Body of pancreas (tissue), 4 donors: ENCODE results near the gene SPSB2. TPM values are rescaled to one million over a fixed set of nuclear protein-coding genes. Genes with fewer than 3 reads are reported as not detected.

Source experiments
- ATAC-seq: fragments of 150-250 bp; one replicate; pipeline ENCODE4 v1.9.1; 2016
- DNase-seq, 4 donors: peaks; one replicate each; pipeline ENCODE4 v3.0.0-alpha.2; 2019
- H3K27ac ChIP-seq, 4 donors: fragments of 200-600 bp; sonication (generic); 1 replicate in 3 of 4; 2 replicates in 1 of 4; pipeline versions ENCODE4 v1.5.1 to v1.6.1; 2016 to 2019; ENCODE audit warnings: mild to moderate bottlenecking in 1 of 4, mixed read lengths in 1 of 4, moderate library complexity in 1 of 4
- H3K27me3 ChIP-seq, 2 donors: fragments of 200-600 bp; sonication (generic); one replicate each; pipeline ENCODE4 v1.6.0; 2016; ENCODE audit warnings: mild to moderate bottlenecking in 1 of 2
- H3K36me3 ChIP-seq, 2 donors: fragments of 200-600 bp; sonication (generic); replicated peaks in 1 of 2; 2 replicates each; pipeline ENCODE4 v1.5.1; 2016; ENCODE audit warnings: low read depth in 2 of 2; ENCODE audit not compliant: insufficient read depth in 1 of 2
- H3K4me1 ChIP-seq: fragments of 200-600 bp; sonication (generic); one replicate; pipeline ENCODE4 v1.6.0; 2016
- H3K4me3 ChIP-seq, 2 donors: fragments of 200-600 bp; sonication (generic); 1 replicate in 1 of 2; 2 replicates in 1 of 2; pipeline ENCODE4 v1.5.1; 2016 to 2019
- H3K9me3 ChIP-seq, 3 donors: fragments of 200-600 bp; sonication (generic); 1 replicate in 2 of 3; 2 replicates in 1 of 3; pipeline ENCODE4 v1.5.1; 2016
- POLR2A ChIP-seq, 3 donors: fragments of 450-650 bp; IDR thresholded peaks; one replicate each; pipeline ENCODE4 v1.6.1; 2016; ENCODE audit warnings: antibody characterized with exemption in 3 of 3, mild to moderate bottlenecking in 2 of 3
- WGBS, 2 donors: methylation state at CpG; one replicate each; pipeline ENCODE4 v1.1.5; 2017; 5-methylcytosine and 5-hydroxymethylcytosine counted together
- intact Hi-C: fragments of 100-400 bp; cut with DNase I; formaldehyde crosslinking; loops from one replicate; pipeline ENCODE4 v1.15.1; 2023
- total RNA-seq, 2 donors: library from RNA; depleted of rRNA; stranded (reverse); fragments of >200 nt; gene quantifications; one replicate each; pipeline ENCODE4 v1.1.0, GENCODE V29; 2016
- TF ChIP-seq, protein P1 (sequence below), 7 experiments: fragments of 450-650 bp in 4 of 7; fragments of 200-600 bp in 3 of 7; sonication (generic) in 3 of 7; IDR thresholded peaks; one replicate each; pipeline ENCODE4 v1.5.1; 2016 to 2019; ENCODE audit warnings: antibody characterized with exemption in 7 of 7

Gene SPSB2
- total RNA-seq, 2 donors from 2014 or later, result 2.6 to 11.9 TPM

DNA sequence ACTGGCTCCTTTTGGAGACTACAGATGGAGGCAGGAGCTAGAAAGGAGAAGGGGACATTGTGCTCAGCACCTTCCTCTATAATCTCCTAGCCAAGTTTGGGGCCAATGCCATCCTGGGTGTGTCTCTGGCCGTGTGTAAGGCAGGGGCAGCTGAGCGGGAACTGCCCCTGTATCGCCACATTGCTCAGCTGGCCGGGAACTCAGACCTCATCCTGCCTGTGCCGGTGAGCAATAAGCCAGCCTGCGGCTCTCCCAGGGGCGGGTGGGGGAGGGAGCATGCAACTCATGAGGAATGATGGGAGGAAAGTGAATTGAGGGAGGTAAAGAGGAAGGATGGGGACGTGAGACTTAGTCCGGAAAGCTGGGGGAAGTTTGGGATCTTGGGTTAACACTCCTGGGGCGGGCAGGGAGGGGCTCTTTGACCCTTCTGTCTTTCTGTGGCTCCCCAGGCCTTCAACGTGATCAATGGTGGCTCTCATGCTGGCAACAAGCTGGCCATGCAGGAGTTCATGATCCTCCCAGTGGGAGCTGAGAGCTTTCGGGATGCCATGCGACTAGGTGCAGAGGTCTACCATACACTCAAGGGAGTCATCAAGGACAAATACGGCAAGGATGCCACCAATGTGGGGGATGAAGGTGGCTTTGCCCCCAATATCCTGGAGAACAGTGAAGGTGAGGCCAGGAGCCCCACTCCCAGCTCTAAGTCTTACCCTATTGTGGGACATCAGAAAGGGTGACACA is 44.6 kb upstream of the SPSB2 start:
- H3K27ac ChIP-seq, result no peak overlapping the region
- no peaks in the 10 kb centered on the region for H3K36me3 ChIP-seq
- ATAC-seq, result no peak
- TF ChIP-seq POLR2A (IDR thresholded peaks at IDR 0.05), result no peak
- TF ChIP-seq, protein P1, sequence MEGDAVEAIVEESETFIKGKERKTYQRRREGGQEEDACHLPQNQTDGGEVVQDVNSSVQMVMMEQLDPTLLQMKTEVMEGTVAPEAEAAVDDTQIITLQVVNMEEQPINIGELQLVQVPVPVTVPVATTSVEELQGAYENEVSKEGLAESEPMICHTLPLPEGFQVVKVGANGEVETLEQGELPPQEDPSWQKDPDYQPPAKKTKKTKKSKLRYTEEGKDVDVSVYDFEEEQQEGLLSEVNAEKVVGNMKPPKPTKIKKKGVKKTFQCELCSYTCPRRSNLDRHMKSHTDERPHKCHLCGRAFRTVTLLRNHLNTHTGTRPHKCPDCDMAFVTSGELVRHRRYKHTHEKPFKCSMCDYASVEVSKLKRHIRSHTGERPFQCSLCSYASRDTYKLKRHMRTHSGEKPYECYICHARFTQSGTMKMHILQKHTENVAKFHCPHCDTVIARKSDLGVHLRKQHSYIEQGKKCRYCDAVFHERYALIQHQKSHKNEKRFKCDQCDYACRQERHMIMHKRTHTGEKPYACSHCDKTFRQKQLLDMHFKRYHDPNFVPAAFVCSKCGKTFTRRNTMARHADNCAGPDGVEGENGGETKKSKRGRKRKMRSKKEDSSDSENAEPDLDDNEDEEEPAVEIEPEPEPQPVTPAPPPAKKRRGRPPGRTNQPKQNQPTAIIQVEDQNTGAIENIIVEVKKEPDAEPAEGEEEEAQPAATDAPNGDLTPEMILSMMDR (IDR thresholded peaks at IDR 0.05), result no peak
- intact Hi-C loops, result no loop called here
- H3K4me1 ChIP-seq, result peaks cover 17% of the 10 kb centered on the region
- peaks cover 0 to 15% of the 10 kb centered on the region in 2 donors for H3K27me3 ChIP-seq
- no peak for DNase-seq
- 73 to 74% methylated on average over 10 to 13 of the region's 14 CpGs for WGBS, 2 donors
- no peaks in the 10 kb centered on the region for H3K9me3 ChIP-seq
- H3K4me3 ChIP-seq, result no peak overlapping the region

DNA sequence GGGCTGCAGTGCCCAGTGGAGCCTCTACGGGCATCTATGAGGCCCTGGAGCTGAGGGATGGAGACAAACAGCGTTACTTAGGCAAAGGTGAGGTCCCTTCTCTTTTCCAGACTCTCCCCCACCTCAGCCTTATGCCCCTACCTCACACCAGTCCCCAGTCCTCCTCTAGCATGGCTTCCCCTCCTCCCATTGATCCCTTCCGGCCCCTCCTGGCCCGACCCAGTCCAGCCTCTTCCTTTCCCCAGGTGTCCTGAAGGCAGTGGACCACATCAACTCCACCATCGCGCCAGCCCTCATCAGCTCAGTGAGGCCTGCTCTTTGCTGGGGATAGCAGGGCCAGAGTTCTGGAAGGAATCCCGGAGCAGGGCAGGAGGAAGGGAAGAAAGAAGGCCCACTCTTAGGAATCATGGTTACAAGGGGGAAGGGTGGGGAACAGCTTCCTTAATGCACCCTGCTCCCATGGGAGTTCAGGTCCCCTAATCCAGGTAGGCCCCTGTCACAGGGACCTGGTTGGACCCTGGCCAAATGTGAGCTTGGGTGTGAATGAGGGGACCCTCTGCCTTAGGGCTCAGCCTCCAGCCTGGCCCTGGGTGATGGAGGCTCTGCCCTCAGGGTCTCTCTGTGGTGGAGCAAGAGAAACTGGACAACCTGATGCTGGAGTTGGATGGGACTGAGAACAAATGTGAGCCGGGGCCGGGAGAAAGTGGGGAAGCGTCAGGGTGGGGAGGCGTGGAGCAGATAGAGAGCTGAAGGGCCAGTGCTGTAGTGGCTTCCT is 43.5 kb upstream of the SPSB2 start:
- Histone ChIP-seq H3K27ac (no peak overlapping the region), H3K9me3 (no peaks in the 10 kb centered on the region), H3K4me1 (peaks cover 17% of the 10 kb centered on the region), H3K36me3 (no peaks in the 10 kb centered on the region), H3K4me3 (no peak overlapping the region), H3K27me3 (peaks cover 0 to 15% of the 10 kb centered on the region in 2 donors)
- no peak for TF ChIP-seq POLR2A (IDR thresholded peaks at IDR 0.05)
- TF ChIP-seq, protein P1 (IDR thresholded peaks at IDR 0.05), result no peak
- intact Hi-C loops, result no loop called here
- DNase-seq, result no peak
- no peak for ATAC-seq
- WGBS, 2 donors, result 78 to 85% methylated on average over 11 of the region's 11 CpGs

DNA sequence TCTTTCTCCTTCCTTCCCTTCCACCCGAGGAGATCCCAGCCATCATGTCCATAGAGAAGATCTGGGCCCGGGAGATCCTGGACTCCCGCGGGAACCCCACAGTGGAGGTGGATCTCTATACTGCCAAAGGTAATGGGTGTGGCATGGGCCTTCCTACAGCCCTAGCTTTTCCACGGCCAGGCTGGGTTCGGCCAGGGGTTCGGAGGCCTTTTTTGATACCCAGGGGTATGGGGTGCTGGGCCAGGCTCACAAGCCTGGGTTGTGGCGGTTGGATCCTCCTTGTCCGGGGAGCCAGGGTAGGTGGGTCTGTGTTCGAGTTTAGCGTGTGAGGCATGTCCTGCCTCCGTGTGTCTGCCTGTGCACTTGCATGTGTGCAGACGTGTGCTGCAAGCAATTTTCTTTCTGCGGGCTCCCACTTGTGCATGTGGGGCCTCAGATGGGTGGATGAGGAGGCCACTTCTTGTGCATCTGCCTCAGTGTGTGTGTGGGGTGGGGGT is 42.7 kb upstream of the SPSB2 start:
- H3K36me3 ChIP-seq, result no peaks in the 10 kb centered on the region
- ATAC-seq (no peak), DNase-seq (no peak)
- H3K9me3 ChIP-seq, result no peaks in the 10 kb centered on the region
- intact Hi-C loops, result no loop called here
- no peak for TF ChIP-seq POLR2A (IDR thresholded peaks at IDR 0.05)
- TF ChIP-seq, protein P1 (IDR thresholded peaks at IDR 0.05), result no peak
- 68 to 74% methylated on average over 5 to 14 of the region's 14 CpGs for WGBS, 2 donors
- peaks cover 0 to 15% of the 10 kb centered on the region in 2 donors for H3K27me3 ChIP-seq
- H3K4me1 ChIP-seq, result peaks cover 17% of the 10 kb centered on the region
- no peak overlapping the region for H3K27ac ChIP-seq
- no peak overlapping the region for H3K4me3 ChIP-seq

DNA sequence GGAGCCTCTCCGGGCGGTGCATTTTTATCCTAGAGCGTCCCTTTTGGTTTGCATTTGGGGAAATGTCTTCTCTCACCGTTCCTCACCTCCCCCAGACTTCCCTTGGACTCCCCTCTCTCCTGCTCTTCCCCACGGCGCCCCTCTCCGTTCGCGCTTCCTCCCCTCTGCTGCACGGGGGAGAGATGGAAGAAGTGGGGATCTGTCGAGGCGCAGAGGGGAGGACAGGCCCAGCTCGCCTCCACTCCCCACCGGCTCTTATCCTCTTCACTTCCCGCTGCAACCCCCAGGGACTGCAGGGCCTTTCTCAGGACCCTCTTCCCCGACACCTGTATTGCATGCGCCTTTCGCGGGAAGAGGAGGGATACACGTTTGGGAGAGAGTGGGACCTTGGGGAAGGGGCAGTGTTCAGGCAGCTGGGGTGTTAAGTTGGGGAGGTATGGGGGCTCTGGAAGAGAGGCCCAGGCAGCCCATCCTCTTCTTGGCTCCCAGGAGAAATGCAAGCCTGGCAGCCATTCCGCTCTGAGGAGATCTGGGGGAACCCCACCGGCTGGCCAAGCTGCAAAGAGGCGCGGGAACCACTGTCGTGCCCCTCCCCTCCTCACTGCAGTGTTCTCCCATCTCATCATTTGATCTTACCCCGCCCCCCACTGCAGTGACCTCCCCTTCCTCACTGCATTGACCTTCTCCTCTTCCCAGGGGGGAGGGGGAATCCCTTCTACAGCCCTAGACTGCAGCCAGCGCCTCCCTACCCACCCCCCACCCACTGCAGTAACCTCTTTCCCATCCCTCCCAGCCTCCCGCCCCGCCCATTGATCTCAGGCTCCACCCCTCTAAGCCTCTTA is 42.1 kb upstream of the SPSB2 start:
- ATAC-seq (no peak), DNase-seq (no peak)
- 23 to 24% methylated on average over 29 of the region's 29 CpGs for WGBS, 2 donors
- no peaks in the 10 kb centered on the region for H3K9me3 ChIP-seq
- no peaks in the 10 kb centered on the region for H3K36me3 ChIP-seq
- peak overlapping the region in 1 of 2 donors; percentile 15 for H3K4me3 ChIP-seq
- H3K27me3 ChIP-seq, result peaks cover 0 to 15% of the 10 kb centered on the region in 2 donors
- no peak for TF ChIP-seq POLR2A (IDR thresholded peaks at IDR 0.05)
- TF ChIP-seq, protein P1 (IDR thresholded peaks at IDR 0.05), result no peak
- peak overlapping the region in 2 of 4 donors; percentile 21 to 49 for H3K27ac ChIP-seq
- intact Hi-C loops, result no loop called here
- peaks cover 17% of the 10 kb centered on the region for H3K4me1 ChIP-seq
